ENCODE measurements around the gene GPR179. TPM values are rescaled to one million over a fixed set of nuclear protein-coding genes. Genes with fewer than 3 reads are reported as not detected.
A peak's percentile ranks its signal among the peaks of the same experiment; 100 is the strongest.

GPR179 gene
- total RNA-seq, 1 donor from 2014 or later = not detected

DNA sequence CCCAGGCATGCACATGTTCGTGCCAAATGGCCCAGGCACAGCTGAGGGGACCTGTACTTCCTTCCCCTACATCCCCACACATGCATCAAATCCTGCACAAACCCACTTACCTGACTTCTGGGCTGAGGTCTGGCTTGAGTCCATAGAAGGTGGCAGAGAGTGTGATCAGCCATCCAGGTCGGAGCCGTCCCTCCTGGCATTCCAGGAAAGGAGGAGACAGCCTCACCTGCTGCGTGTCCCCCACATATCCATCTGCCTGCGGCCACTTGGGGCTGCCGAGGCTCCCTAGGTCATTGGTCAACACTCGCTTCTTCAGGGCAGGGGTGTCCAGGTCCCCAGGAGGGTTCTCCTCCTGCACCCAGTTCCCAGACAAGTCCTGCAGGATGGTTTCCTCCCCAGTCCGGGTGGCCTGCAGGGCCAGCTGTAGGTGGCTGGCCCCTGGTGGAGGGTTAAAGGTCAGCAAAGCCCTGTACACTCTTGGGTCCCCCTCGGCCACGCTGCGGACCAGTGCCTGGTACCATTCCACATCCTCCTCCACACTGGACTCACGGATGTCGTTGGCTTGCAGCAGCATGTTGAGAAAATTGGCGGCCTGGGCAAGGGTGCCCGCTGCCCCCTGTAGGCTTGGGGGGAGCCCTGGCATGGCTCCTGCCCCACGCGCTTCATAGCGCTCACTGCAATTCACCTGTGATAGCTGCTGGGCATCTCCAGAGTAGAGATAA lies 709 bp downstream of the GPR179 start:
- DNase-seq (ENCODE audit: low read depth in 2 of 2) = no peak

DNA sequence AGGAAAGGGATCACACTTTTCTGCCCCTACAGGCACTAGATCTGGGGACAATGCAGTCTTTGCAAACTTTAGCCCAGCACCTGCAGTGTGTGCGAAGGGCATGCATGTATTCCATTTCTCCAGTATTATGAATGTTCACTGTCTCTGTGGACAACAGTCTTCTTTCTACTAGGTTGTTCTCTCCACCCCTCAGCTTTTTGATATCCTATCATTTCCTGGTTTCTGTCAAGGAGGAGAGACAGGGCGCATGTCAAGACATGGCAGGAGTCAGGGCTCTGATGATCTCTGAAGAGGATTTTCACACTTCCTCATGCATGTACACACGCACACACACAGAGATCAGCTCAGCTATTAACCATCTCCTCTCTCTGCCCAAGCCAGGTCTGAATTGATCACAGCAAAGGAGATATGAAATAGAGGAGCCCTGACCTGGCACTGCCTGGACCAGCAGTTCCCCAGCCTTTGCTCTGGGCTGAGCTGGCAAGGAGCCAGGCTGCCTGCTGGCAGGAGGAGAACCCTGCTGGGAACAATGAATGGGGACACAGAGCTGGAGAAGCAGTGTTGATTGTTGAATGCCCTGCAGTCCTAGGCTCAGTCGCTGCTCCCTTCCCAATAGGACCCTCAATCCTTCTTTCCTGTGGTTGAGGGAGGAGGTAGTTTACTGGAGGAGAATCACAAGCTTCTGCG lies 2.6 kb downstream of the GPR179 start:
- peak; percentile 41 to 78 for DNase-seq (ENCODE audit: low read depth in 2 of 2)

DNA sequence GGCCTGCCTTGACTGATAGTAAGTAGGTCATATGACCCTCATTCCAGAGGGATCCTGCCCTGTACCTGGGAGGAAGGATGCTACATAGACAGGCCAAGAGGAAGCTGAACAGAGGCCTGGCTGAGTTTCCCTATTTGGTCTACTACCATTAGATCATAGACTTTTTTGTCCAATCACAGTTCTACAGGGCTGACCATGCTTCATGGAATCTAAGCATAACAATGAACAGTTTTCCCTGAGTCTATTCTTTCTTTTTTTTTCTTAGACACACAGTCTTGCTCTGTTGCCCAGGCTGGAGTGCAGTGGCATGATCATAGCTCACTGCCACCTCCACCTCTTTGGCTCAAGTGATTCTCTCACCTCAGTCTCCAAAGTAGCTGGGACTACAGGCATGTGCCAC lies 3.9 kb downstream of the GPR179 start:
- no peak for DNase-seq (ENCODE audit: low read depth in 2 of 2)

DNA sequence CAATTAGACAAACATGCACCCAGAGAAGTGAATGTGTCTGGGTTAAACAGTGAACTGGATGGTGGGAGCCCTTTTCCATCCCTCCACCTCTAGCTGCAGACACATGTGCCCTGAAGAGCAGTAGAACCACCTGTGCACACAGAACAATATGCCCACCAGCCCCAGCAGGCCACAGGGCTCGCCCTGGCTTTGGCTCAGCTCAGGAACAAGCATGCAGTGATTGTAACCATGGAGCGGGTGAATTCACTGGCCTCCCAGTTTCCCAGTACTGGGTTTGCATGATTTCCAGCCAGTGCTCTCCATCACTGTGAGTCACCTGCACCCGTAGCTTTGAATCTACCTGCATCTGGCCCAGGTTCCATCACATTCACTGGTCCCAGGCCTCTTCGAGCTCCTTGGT lies 5.2 kb downstream of the GPR179 start:
- no peak for DNase-seq (ENCODE audit: low read depth in 2 of 2)

DNA sequence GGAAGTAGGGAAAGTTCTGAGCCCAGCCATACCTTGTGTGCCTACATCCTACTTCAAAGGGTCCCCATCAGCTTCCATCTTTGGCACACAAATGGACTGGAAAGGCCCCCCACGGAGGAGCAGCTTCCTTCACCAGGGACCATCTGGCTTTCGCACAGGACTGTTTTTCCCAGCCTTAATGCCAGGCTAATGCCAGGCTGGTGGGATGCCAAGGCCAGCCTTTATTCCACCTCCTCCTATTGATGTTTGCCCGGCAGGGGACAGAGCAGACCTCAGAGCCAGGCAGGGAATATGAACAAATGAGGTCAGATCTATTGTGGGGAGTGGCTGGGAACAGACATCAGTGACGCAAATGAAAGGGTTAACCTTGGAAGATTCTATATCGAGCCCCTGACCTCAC lies 5.7 kb downstream of the GPR179 start:
- DNase-seq (ENCODE audit: low read depth in 2 of 2) = no peak

DNA sequence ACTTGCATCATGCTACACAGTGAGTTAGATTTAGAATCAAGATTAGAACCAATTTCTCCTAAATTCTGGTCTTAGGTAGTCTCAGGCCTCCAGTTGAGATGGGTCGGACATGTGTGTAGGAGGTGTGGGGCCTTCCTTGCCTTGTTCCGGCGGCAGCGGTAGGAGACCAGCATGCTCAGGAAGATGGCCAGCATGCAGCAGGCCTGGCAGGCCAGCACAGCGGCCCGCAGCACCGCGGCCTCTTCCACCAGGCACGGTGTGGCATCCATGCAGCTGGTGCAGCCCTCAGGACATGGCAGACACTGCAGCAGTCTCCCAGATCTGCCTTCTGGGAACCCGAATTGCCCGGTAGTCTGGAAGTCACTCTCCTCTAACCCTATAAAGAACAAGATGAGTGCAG lies 6.9 kb downstream of the GPR179 start:
- no peak for DNase-seq (ENCODE audit: low read depth in 2 of 2)

DNA sequence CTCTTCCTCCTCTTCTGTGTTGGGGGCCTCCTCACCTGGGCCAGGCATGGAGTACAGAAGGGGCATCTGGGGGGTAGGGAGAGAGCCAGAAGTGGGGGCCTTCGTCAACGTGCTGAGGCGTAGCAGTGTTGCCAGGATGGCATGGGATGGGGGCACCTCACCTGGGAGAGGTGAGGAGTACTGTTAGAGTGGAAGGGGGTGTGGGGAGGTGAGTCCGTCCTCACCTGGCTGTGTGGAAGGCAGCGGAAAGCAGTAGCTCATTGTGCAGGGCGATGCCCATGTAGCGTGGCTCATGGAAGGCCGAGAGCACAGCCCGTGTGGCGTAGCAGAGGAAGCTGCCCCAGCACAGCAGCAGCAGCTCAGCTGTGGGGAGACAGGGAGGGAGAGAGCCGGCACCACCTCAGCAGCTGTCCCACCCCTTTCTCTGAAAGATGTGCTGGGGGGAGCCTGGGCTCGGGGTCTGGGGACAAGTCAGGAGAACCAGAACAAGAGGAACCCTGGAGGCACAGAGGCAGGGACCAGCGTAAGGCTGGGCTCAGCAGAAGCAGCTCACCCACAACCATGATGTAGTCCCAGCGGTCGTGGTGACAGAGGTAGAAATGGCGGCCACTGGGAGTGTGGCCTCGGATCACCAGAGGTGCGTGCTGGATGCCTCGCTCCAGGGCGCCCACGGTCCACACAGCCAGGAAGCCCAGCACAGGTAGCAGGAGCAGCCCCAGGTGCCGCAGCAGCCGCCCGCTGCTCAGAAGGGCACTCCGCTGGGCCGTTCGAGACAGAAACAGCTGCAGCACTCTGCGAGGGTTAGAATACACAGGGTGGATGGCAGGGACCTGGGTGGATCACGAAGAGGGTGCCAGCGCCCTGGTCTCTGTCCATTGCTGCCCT lies 9.0 kb downstream of the GPR179 start:
- DNase-seq (ENCODE audit: low read depth in 2 of 2) = no peak

DNA sequence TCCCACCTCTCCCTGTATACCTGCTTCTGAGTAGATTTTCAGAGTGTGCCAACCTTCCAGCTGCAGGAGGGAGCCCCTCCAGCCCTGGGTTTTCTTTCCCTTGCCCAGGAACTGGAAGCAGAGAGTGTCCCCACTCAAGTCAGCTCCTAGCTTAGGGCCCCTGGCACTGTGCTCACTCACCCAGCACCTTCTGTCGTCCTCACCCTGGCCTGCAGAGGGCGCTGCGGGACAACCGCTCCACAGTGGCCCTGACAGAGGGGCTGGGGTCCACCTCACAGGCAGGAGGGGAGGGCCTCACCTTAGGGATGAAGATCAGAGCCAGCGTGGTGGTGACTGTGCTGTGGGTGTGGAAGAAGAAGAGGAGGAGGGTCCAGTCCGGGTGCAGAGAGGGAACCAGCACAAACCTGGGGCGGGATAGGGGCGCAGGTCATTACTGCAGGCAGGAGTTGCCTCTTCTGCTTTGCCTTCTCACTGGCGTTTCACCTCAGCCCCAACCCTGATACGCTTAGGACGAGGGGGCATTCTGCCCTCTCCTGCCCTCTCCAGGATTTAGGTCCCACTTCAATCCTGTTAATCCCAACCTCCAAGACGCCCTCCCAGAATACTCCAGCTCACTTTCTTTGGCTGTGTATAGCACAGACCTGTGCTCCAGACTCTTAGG lies 10.0 kb downstream of the GPR179 start:
- DNase-seq (ENCODE audit: low read depth in 2 of 2) = peak; percentile 25 to 52

DNA sequence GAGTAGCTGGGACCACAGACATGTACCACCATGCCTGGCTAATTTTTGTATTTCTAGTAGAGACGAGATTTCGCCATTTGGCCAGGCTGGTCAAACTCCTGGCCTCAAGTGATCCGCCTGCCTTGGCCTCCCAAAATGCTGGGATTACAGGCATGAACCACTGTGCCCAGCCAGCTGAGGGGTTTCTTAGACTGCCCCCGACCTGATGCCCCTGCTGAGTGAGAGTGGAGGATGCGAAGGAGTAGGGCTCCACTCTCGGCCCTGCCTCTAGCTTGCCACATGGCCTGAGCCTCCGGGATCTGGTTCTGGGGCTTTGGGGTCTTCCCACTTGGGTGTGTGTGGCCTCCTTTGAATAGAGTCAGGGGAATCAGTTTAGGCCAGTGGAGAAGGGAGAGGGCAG lies 11.0 kb downstream of the GPR179 start:
- DNase-seq (ENCODE audit: low read depth in 2 of 2) = no peak

DNA sequence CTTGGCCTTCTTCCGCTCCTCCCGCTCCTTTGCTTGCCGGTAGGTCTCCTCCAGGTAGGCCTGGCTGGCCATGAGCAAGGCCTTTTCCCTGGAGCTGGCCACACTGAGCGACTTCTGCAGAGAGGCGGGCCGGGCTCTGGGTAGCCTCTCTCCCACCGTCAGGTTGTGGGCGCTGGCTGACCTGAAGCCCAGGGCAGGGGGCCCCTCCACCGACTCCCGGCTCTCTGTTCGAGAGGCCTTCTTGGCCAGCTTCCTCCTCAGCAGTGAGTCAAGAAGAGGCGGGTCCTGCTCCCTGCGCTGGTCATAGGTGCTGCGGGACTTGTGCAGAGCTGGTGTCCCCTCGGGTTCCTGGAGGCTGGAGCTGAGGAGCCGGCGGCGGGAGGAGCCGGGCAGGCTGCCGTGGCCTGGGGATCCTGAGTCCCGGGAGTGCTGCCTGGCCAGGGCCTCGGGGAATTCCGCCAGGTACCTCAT lies 12.8 kb downstream of the GPR179 start:
- DNase-seq (ENCODE audit: low read depth in 2 of 2) = no peak

DNA sequence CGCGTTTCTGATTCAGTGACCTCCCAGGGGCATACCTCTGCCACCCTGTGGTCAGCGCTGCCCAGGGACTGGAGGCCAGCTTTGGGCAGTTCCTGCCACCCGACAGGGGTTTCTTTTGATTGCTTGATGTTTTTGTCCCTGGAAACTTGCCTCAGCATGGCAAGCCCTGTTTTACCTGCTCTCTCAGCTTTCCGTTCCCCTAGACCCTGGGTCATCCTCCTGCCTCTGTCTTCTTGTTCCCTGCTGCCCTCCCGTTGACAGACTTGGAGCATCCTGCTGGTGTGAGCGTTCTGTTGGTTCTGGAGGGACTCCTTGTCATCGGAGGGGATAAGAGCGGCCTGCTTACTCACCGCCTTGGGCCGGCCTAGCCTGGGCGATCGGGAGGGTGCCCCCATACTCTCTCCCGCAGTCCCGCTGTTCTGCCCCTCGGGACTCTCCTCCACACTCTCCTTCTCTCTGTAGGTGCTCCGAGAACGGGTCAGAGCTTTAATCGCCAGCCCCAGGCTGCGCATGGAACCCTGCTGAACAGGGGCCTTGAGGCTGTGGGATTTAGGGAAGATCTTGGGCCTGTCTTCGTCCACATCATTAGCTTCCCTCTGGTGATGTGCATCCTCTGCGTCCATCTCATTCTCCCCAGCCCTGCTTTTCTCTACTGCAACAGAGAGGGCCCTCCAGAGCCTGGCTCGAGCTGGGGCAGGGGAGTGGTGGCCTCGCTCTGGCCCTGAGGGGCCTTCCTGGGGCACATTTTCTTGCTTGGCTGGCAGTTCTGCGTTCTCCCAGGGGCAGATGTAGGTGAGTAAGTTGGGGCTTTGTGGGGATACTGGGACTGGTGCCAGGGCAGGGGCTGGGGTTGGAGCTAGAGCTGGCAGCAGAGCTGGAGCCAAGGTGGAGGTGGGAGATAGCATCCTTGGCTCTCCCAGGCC lies 13.7 kb downstream of the GPR179 start:
- no peak for DNase-seq (ENCODE audit: low read depth in 2 of 2)

DNA sequence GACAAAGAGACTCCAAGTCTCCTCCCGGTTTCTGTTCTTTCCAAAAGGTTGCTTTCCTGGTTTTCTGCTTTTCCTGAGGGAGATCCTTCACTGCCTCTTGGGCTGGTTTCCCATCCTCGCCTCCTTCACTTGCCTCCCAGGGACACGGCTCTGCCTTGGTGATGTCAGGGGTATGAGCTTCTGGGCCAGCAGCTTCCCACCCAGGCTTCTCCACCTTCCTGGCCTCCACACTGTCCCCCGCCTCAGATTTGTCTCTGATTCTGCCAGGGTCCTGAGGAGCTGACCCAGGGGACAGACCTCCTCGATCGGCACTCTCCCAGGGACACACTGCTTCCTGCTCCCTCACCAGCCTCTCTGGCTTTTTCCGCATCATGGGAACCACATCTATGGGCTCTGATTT lies 14.5 kb downstream of the GPR179 start:
- no peak for DNase-seq (ENCODE audit: low read depth in 2 of 2)

DNA sequence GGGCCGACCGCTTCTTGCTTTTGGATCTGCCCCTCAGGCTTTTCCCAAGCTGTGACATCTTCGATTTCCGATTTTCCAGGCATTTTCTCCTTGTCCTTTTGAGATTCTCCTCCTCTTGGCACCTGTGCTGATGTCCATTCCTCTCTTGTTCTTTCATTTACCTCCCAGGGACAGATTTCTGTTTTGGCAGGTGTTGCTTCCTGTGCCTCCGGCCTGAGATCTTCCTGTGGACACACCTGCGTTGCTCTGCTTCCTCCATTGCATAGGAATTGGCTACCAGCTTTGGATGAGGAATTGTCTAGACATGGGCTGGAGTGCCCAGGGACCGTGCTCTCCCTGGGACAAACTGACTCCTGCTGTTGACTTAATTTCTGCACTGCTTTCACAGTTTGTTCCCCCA lies 15.1 kb downstream of the GPR179 start:
- no peak for DNase-seq (ENCODE audit: low read depth in 2 of 2)

DNA sequence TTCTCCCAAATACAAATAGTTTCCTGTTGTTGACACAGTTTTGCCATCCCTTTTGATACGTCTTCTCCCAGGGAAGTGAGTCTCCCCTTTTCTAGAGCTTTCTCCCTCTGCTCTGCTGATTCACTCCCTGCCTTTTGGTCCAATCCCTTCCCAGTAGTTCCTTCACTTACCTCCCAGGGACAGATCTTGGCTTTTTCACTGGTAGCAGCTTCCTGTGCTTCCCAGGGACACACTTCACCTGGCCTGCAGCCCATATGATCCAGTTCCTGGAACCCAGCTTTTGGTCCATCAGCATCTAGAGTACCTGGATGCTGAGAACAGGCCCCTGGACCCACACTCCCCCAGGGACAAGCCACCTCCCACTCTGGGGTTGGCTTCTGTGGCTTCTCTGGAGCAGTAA lies 15.8 kb downstream of the GPR179 start:
- no peak for DNase-seq (ENCODE audit: low read depth in 2 of 2)

DNA sequence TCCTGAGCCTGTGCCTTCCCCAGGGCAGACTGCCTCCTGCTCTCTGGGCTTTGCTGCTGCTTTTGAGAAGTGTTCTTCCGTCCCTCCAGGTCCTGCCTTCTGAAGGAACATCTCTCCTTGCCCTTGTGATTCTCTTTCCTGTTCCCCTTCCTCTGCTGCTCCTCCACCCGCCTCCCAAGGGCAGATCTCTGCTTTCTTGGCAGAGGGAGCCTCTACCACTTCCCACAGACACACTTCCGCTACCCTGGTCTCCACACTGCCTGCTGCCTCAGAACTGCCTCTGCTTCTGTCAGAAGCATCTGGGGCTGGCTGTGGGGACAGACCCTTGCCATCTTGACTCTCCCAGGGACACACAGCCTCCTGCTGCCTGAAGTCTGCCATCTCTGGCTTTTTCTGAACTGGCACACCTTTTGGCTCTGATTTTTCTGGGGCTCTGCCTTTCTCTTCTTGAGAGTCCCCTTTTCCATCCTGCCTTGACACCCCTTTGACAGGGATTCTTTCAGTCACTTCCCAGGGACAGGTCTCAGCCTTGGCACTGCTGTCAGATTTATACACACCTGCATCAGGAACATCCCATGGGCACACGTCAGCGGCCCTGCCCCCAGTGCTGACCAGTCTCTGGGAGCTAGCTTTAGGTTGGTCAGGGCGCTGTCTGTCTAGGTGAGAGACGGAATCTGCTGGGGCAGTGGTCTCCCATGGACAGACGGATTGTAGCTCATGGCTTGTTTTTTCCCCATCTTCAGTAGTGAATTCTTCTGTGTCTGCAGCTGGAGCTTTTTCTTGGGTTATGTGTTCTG lies 16.6 kb downstream of the GPR179 start:
- peak in 1 of 2 donors; percentile 52 for DNase-seq (ENCODE audit: low read depth in 2 of 2)

DNA sequence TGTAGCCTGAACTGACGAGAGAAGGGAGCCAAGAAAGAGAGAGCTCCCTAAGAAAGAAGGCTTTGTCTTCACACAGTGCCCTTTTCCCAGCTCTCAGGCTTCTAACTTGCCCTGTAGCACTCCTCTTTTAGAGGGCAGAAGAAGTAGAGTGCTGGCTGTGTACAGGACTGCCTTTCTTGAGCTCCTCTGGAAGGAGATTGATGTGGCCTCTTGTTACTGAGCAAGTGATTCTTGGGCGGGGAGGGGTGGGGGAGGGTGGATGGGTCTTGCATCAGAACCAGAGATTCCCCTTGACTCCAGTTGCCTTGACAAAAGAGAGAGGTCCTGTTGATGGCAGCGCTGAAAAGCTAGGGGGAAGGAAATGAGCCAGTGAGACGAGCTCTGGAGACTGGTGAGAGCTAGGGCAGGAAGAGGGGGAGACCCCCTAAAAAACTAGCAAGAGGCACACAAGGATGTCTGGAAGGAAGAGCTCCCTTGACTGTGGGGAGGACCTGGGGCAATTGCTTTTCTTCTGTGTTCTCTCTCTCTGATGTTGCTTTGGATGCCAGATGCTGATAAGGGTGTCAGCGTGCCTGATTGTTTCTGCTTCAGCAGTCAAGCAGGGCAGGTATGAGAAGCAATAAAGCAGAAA lies 18.4 kb downstream of the GPR179 start:
- DNase-seq (ENCODE audit: low read depth in 2 of 2) = no peak

DNA sequence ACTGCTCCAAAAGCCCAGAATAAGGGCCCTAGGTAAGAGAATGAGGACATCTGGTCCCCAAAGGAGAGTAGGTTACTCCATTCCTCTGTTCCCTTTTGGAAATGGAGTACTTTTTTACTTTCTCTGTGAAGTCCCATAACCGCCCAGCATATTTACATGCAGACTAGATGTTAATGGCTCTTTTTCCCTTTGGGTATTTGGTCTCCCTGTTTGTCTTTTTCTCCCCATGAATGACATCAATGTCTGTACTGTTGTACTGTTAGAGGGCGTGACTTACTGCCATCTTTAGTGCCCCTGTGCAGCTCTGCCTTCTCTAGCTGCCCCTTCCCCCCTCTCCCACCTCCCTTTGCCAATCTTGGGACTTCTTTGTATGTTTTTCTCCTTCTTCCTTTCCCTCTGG lies 19.0 kb downstream of the GPR179 start:
- no peak for DNase-seq (ENCODE audit: low read depth in 2 of 2)

DNA sequence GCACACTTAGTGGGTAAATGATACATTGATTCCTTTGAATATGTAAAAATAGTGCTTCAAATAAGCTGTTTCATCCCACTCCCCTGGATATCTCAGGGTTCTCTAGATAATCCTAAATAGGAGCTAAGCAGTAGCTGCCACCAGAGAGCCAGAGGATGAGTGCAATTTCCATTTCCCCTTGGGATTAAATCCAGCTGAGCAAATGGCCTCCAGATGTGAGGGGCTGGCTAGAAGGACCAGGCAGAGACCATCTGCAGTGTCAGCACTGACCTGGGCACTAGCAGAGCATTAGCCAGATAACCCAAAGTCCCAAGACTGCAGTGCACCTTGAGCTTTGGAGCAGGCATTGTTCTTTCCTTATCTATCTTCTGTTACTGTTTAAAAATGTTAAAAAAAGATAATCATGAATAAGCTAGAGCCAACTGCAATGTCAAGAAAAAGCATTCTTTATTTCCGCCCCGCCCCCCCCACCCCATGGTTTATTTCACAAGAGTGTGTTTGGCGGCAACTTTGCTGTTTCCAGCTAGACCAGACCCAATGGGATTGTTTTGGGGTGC lies 19.5 kb downstream of the GPR179 start:
- no peak for DNase-seq (ENCODE audit: low read depth in 2 of 2)

DNA sequence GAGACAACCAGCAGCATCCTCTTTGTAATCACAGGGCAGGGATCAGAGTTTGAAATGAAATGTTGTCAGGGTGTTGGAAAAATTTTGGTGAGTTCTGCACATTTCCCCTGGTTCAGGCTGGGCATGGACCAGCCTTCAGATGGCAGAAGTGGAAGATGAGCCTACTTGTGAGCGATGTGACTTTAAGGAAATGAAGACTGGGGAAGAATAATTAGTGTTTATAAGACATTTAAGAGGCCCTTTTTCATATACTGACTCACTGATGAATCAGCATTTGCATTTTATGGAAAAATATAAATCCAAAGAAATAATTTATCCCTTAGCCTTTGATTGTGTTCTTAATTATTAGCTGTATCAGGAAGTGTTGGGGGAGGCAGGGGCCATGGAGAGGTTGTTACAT lies 20.9 kb downstream of the GPR179 start:
- no peak for DNase-seq (ENCODE audit: low read depth in 2 of 2)

All from lung microvascular endothelial cell (primary cell).